Measurements from ENCODE around the gene IL20RB.

DNA sequence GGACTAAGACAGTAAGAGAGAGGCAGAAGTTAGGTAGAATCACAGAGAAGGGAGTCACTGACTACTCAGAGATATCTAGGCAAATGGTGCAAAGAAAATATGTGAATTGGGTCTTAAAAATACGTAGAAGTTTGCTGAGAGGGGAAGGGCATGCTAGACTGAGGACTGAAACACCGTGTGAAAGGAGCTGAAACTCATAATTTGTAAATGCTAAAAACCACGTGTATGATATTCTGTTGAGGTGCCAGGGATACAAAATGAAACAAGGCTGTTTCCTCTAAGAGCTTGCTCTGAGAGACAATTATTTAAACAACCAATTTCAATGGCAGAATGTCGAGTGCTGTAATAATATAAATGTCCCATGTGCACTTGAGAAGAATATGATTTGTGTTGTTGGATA is 48.6 kb upstream of the IL20RB start:
- TF ChIP-seq, protein P1, sequence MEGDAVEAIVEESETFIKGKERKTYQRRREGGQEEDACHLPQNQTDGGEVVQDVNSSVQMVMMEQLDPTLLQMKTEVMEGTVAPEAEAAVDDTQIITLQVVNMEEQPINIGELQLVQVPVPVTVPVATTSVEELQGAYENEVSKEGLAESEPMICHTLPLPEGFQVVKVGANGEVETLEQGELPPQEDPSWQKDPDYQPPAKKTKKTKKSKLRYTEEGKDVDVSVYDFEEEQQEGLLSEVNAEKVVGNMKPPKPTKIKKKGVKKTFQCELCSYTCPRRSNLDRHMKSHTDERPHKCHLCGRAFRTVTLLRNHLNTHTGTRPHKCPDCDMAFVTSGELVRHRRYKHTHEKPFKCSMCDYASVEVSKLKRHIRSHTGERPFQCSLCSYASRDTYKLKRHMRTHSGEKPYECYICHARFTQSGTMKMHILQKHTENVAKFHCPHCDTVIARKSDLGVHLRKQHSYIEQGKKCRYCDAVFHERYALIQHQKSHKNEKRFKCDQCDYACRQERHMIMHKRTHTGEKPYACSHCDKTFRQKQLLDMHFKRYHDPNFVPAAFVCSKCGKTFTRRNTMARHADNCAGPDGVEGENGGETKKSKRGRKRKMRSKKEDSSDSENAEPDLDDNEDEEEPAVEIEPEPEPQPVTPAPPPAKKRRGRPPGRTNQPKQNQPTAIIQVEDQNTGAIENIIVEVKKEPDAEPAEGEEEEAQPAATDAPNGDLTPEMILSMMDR (IDR thresholded peaks at IDR 0.05), result no peak
- no peak for TF ChIP-seq POLR2AphosphoS5 (IDR thresholded peaks at IDR 0.05)
- TF ChIP-seq EP300 (IDR thresholded peaks at IDR 0.05), result no peak
